ENCODE measurements around the gene KIFC3.
"Not testable (repeated sequence)": the region's sequence is repeated elsewhere in the genome, so short reads cannot be mapped to it uniquely, and the experiment has no call there.

KIFC3 gene

GRCh38 chr16:57803134-57803990 is 1.1 kb upstream of the KIFC3 start:
- no peak for DNase-seq (ENCODE audit: low read depth, low spot score)

- no peak for DNase-seq (ENCODE audit: low read depth, low spot score)
Measured at GRCh38 chr16:57801809-57802340, 416 bp downstream of the KIFC3 start.

- no peak for DNase-seq (ENCODE audit: low read depth, low spot score)
Measured at GRCh38 chr16:57801098-57801808, 1.0 kb downstream of the KIFC3 start.

GRCh38 chr16:57800200-57801097 is 1.8 kb downstream of the KIFC3 start:
- no peak for DNase-seq (ENCODE audit: low read depth, low spot score)

- no peak for DNase-seq (ENCODE audit: low read depth, low spot score)
Measured at GRCh38 chr16:57799600-57800199, 2.6 kb downstream of the KIFC3 start.

GRCh38 chr16:57798953-57799599 is 3.2 kb downstream of the KIFC3 start:
- no peak for DNase-seq (ENCODE audit: low read depth, low spot score)

GRCh38 chr16:57798267-57798810 is 4.0 kb downstream of the KIFC3 start:
- DNase-seq (ENCODE audit: low read depth, low spot score): no peak

- DNase-seq (ENCODE audit: low read depth, low spot score): no peak
Measured at GRCh38 chr16:57797526-57798266, 4.6 kb downstream of the KIFC3 start.

- DNase-seq (ENCODE audit: low read depth, low spot score): no peak
Measured at GRCh38 chr16:57797216-57797525, 5.1 kb downstream of the KIFC3 start.

- not testable (repeated sequence) for DNase-seq (ENCODE audit: low read depth, low spot score)
Measured at GRCh38 chr16:57796014-57796413, 6.3 kb downstream of the KIFC3 start.

GRCh38 chr16:57795431-57795878 is 6.8 kb downstream of the KIFC3 start:
- DNase-seq (ENCODE audit: low read depth, low spot score): no peak

GRCh38 chr16:57794849-57795430 is 7.4 kb downstream of the KIFC3 start:
- no peak for DNase-seq (ENCODE audit: low read depth, low spot score)

GRCh38 chr16:57791893-57792461 is 10.3 kb downstream of the KIFC3 start:
- no peak for DNase-seq (ENCODE audit: low read depth, low spot score)

- DNase-seq (ENCODE audit: low read depth, low spot score): no peak
Measured at GRCh38 chr16:57791195-57791892, 10.9 kb downstream of the KIFC3 start.

- DNase-seq (ENCODE audit: low read depth, low spot score): no peak
Measured at GRCh38 chr16:57788951-57789350, 13.3 kb downstream of the KIFC3 start.

GRCh38 chr16:57788252-57788841 is 13.9 kb downstream of the KIFC3 start:
- no peak for DNase-seq (ENCODE audit: low read depth, low spot score)

GRCh38 chr16:57787519-57787905 is 14.8 kb downstream of the KIFC3 start:
- DNase-seq (ENCODE audit: low read depth, low spot score): no peak

Measured in smooth muscle cell of the brain vasculature (primary cell).